Inferior parietal cortex (tissue), 1 donor: ENCODE data around the gene CCDC142.
"Not testable (repeated sequence)": the region's sequence is repeated elsewhere in the genome, so short reads cannot be mapped to it uniquely, and the experiment has no call there.

Experiments used
- DNase-seq: peaks from one replicate; pipeline ENCODE4 v3.0.0-alpha.2; 2016; ENCODE audit errors: extremely low spot score

Gene CCDC142

GRCh38 chr2:74471332-74472065 lies 11.3 kb downstream of the CCDC142 start:
- DNase-seq = no peak

- not testable (repeated sequence) for DNase-seq
Measured at GRCh38 chr2:74470742-74471141, 12.1 kb downstream of the CCDC142 start.

- DNase-seq = no peak
Measured at GRCh38 chr2:74464406-74464805, 18.4 kb downstream of the CCDC142 start.

- no peak for DNase-seq
Measured at GRCh38 chr2:74462786-74463105, 20.1 kb downstream of the CCDC142 start.

GRCh38 chr2:74462054-74462785 lies 20.6 kb downstream of the CCDC142 start:
- no peak for DNase-seq

GRCh38 chr2:74461187-74462053 lies 21.4 kb downstream of the CCDC142 start:
- DNase-seq = no peak

- DNase-seq = not testable (repeated sequence)
Measured at GRCh38 chr2:74460187-74460586, 22.6 kb downstream of the CCDC142 start.

GRCh38 chr2:74459503-74460118 lies 23.2 kb downstream of the CCDC142 start:
- not testable (repeated sequence) for DNase-seq

GRCh38 chr2:74458938-74459363 lies 23.8 kb downstream of the CCDC142 start:
- no peak for DNase-seq

GRCh38 chr2:74458132-74458937 lies 24.5 kb downstream of the CCDC142 start, which contains the start of gene WBP1:
WBP1 (plus strand) TSS chr2:74458438; CDS start chr2:74458603, 165 bp downstream.
- DNase-seq = peak; percentile 100

- no peak for DNase-seq
Measured at GRCh38 chr2:74457549-74458131, 25.2 kb downstream of the CCDC142 start.

- DNase-seq = no peak
Measured at GRCh38 chr2:74457129-74457548, 25.7 kb downstream of the CCDC142 start.

- DNase-seq = peak; percentile 99
Measured at GRCh38 chr2:74454654-74455511, 27.9 kb downstream of the CCDC142 start, which contains the start of gene INO80B. INO80B (plus strand) TSS chr2:74455087; CDS start chr2:74455117, 30 bp downstream.

GRCh38 chr2:74450570-74451190 lies 32.1 kb downstream of the CCDC142 start:
- no peak for DNase-seq

GRCh38 chr2:74448771-74449170 lies 34.0 kb downstream of the CCDC142 start:
- no peak for DNase-seq

GRCh38 chr2:74447230-74447999 lies 35.4 kb downstream of the CCDC142 start:
- no peak for DNase-seq

GRCh38 chr2:74444498-74445318 lies 38.1 kb downstream of the CCDC142 start:
- no peak for DNase-seq
